ENCODE results near the gene AMTN.
"Not testable (repeated sequence)": the region's sequence is repeated elsewhere in the genome, so short reads cannot be mapped to it uniquely, and the experiment has no call there.

AMTN gene

GRCh38 chr4:70518269-70518668 lies at the start of gene AMTN:
Gene AMTN (plus strand): TSS chr4:70518569. CDS start chr4:70518778, 209 bp downstream.
- no peak for FAIRE-seq

- no peak for FAIRE-seq
Measured at GRCh38 chr4:70471897-70472296, 46.5 kb upstream of the AMTN start, which contains the start of gene MUC7. Gene MUC7 (plus strand): TSS chr4:70472197. CDS start chr4:70474022, 1,825 bp downstream.

GRCh38 chr4:70473679-70474078 lies 44.7 kb upstream of the AMTN start:
- FAIRE-seq, result no peak

- no peak for FAIRE-seq
Measured at GRCh38 chr4:70488748-70489147, 29.6 kb upstream of the AMTN start.

- FAIRE-seq, result no peak
Measured at GRCh38 chr4:70496231-70496630, 22.1 kb upstream of the AMTN start.

- not testable (repeated sequence) for FAIRE-seq
Measured at GRCh38 chr4:70501838-70502237, 16.5 kb upstream of the AMTN start.

- FAIRE-seq, result no peak
Measured at GRCh38 chr4:70504733-70505132, 13.6 kb upstream of the AMTN start.

GRCh38 chr4:70505151-70505748 lies 13.1 kb upstream of the AMTN start:
- FAIRE-seq, result no peak

GRCh38 chr4:70508801-70509200 lies 9.6 kb upstream of the AMTN start:
- FAIRE-seq, result no peak

- no peak for FAIRE-seq
Measured at GRCh38 chr4:70511365-70511764, 7.0 kb upstream of the AMTN start.

- FAIRE-seq, result no peak
Measured at GRCh38 chr4:70515367-70516250, 2.8 kb upstream of the AMTN start.

GRCh38 chr4:70518716-70519115 lies 347 bp downstream of the AMTN start:
- FAIRE-seq, result no peak

GRCh38 chr4:70522626-70523025 lies 4.3 kb downstream of the AMTN start:
- FAIRE-seq, result no peak

GRCh38 chr4:70530997-70531396 lies 12.6 kb downstream of the AMTN start:
- FAIRE-seq, result no peak

- no peak for FAIRE-seq
Measured at GRCh38 chr4:70531981-70532380, 13.6 kb downstream of the AMTN start.

- no peak for FAIRE-seq
Measured at GRCh38 chr4:70533211-70533610, 14.8 kb downstream of the AMTN start.

- no peak for FAIRE-seq
Measured at GRCh38 chr4:70533791-70534190, 15.4 kb downstream of the AMTN start.

GRCh38 chr4:70534886-70535285 lies 16.5 kb downstream of the AMTN start:
- not testable (repeated sequence) for FAIRE-seq

- no peak for FAIRE-seq
Measured at GRCh38 chr4:70538869-70539268, 20.5 kb downstream of the AMTN start.

- FAIRE-seq, result no peak
Measured at GRCh38 chr4:70544279-70544868, 26.0 kb downstream of the AMTN start.

GRCh38 chr4:70556856-70557255 lies 38.5 kb downstream of the AMTN start:
- FAIRE-seq, result no peak

- peak; percentile 54 for FAIRE-seq
Measured at GRCh38 chr4:70559211-70559830, 41.0 kb downstream of the AMTN start.

- no peak for FAIRE-seq
Measured at GRCh38 chr4:70559924-70560323, 41.6 kb downstream of the AMTN start.

Data from TTC549 (cell line).